ENCODE data around the gene WNT10A. TPM values are rescaled to one million over a fixed set of nuclear protein-coding genes. Genes with fewer than 3 reads are reported as not detected.

The WNT10A gene
- total and polyA plus RNA-seq, 9 of the 15 experiments (the other 6 are each of a cell fraction or from before 2014, with no cell fraction given), result not detected

DNA sequence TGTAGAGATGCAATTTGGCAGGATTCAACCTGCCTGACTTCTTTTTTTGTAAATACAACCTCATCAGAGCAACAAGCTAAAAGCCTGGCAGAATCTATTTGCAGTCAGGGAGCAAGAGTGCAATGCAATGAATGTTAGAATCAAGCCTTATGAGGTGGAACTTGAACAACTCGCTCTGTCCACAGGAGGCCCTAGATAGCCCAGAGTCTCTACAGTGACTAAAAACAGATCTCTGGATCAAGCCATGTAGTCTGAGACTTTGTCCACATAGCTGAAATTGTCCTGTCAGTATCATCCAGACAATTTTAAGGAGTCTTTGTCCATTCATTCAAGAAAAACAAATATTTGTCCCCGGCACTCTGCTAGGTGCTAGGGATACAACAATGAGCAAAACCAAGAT, 46.8 kb downstream of the WNT10A start:
- H3K9me1 ChIP-seq (ENCODE audit: control insufficient read depth, insufficient read depth, low read length), result no peaks in the 10 kb centered on the region
- no peak for FAIRE-seq
- POLR2A ChIA-PET, result no interaction called here

More for the DNA sequence above, 46.8 kb downstream of the WNT10A start:
- 8% methylated on average over 2 of the region's 2 CpGs for WGBS (ENCODE audit: insufficient coverage, low coverage, missing lambda C conversion rate)
- H3K27ac ChIP-seq (ENCODE audit: extremely low read depth, low read depth, low read length), result no peak overlapping the region
- H3K9ac ChIP-seq (ENCODE audit: insufficient read depth in 1 of 2, low read depth in 2 of 2, low read length in 2 of 2), result no peak overlapping the region
- intact Hi-C loops (cut with micrococcal nuclease) (no loop called here), in situ Hi-C loops (cut with MboI) (no loop called here)
- no peaks in the 10 kb centered on the region for H3K79me2 ChIP-seq (ENCODE audit: control insufficient read depth, insufficient read depth, low read length)
- H3K9me3 ChIP-seq (replicated peaks; ENCODE audit: control insufficient read depth, insufficient read depth, low read depth, low read length), result no peaks in the 10 kb centered on the region
- CTCF ChIA-PET (ENCODE audit: low intra/inter-chr PET ratio), result no interaction called here
- no peak overlapping the region for H2AFZ ChIP-seq (ENCODE audit: low read depth, low read length)
- H3K27me3 ChIP-seq (ENCODE audit: control insufficient read depth in 2 of 2, insufficient read depth in 2 of 2, low read length in 2 of 2), result peaks cover 0 to 3% of the 10 kb centered on the region in 2 experiments; a peak in 2 of 5 replicates
- no peak overlapping the region for H3K4me2 ChIP-seq (ENCODE audit: insufficient read depth, low read length)
- no peaks in the 10 kb centered on the region for H3K36me3 ChIP-seq (ENCODE audit: control insufficient read depth, insufficient read depth, low read length)
- H3K4me3 ChIP-seq, result no peak overlapping the region
- no peak for TF ChIP-seq ZBTB26 (CRISPR knock-in tag; IDR thresholded peaks at IDR 0.05)
- TF ChIP-seq LARP7 (IDR thresholded peaks at IDR 0.05), result no peak
- TF ChIP-seq LEF1 (IDR thresholded peaks at IDR 0.05), result no peak
- TF ChIP-seq, protein P1, sequence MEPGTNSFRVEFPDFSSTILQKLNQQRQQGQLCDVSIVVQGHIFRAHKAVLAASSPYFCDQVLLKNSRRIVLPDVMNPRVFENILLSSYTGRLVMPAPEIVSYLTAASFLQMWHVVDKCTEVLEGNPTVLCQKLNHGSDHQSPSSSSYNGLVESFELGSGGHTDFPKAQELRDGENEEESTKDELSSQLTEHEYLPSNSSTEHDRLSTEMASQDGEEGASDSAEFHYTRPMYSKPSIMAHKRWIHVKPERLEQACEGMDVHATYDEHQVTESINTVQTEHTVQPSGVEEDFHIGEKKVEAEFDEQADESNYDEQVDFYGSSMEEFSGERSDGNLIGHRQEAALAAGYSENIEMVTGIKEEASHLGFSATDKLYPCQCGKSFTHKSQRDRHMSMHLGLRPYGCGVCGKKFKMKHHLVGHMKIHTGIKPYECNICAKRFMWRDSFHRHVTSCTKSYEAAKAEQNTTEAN (CRISPR knock-in tag; IDR thresholded peaks at IDR 0.05), result no peak
- no peak for TF ChIP-seq KDM5B (IDR thresholded peaks at IDR 0.05; ENCODE audit: insufficient replicate concordance, low read depth, low read length)
- TF ChIP-seq MAFK (IDR thresholded peaks at IDR 0.05; ENCODE audit: low read length), result no peak
- no peak for TF ChIP-seq NR1H2 (CRISPR knock-in tag; IDR thresholded peaks at IDR 0.05)
- TF ChIP-seq JUND (IDR thresholded peaks at IDR 0.05; ENCODE audit: borderline replicate concordance, low read depth, low read length), result no peak
- no peak for TF ChIP-seq JUND (tag; IDR thresholded peaks at IDR 0.05; ENCODE audit: borderline replicate concordance, low read depth, low read length)
- TF ChIP-seq, protein P2, sequence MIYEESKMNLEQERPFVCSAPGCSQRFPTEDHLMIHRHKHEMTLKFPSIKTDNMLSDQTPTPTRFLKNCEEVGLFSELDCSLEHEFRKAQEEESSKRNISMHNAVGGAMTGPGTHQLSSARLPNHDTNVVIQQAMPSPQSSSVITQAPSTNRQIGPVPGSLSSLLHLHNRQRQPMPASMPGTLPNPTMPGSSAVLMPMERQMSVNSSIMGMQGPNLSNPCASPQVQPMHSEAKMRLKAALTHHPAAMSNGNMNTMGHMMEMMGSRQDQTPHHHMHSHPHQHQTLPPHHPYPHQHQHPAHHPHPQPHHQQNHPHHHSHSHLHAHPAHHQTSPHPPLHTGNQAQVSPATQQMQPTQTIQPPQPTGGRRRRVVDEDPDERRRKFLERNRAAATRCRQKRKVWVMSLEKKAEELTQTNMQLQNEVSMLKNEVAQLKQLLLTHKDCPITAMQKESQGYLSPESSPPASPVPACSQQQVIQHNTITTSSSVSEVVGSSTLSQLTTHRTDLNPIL (CRISPR knock-in tag; IDR thresholded peaks at IDR 0.05), result no peak
- TF ChIP-seq KAT7 (CRISPR knock-in tag; IDR thresholded peaks at IDR 0.05; ENCODE audit: borderline replicate concordance), result no peak
- no peak for TF ChIP-seq CBFB (CRISPR knock-in tag; IDR thresholded peaks at IDR 0.05)
- TF ChIP-seq TBP (optimal IDR thresholded peaks at IDR 0.05; ENCODE audit: low read depth, low read length), result no peak
- TF ChIP-seq KLF6 (CRISPR knock-in tag; IDR thresholded peaks at IDR 0.05; ENCODE audit: borderline replicate concordance), result no peak
- TF ChIP-seq ZNF174 (CRISPR knock-in tag; IDR thresholded peaks at IDR 0.05), result no peak
- no peak for TF ChIP-seq ARID2 (IDR thresholded peaks at IDR 0.05)
- TF ChIP-seq RFX1 (IDR thresholded peaks at IDR 0.05), result no peak
- no peak for TF ChIP-seq MAFG (tag; conservative IDR thresholded peaks at IDR 0.05)
- TF ChIP-seq, protein P3, sequence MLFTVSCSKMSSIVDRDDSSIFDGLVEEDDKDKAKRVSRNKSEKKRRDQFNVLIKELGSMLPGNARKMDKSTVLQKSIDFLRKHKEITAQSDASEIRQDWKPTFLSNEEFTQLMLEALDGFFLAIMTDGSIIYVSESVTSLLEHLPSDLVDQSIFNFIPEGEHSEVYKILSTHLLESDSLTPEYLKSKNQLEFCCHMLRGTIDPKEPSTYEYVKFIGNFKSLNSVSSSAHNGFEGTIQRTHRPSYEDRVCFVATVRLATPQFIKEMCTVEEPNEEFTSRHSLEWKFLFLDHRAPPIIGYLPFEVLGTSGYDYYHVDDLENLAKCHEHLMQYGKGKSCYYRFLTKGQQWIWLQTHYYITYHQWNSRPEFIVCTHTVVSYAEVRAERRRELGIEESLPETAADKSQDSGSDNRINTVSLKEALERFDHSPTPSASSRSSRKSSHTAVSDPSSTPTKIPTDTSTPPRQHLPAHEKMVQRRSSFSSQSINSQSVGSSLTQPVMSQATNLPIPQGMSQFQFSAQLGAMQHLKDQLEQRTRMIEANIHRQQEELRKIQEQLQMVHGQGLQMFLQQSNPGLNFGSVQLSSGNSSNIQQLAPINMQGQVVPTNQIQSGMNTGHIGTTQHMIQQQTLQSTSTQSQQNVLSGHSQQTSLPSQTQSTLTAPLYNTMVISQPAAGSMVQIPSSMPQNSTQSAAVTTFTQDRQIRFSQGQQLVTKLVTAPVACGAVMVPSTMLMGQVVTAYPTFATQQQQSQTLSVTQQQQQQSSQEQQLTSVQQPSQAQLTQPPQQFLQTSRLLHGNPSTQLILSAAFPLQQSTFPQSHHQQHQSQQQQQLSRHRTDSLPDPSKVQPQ (CRISPR knock-in tag; IDR thresholded peaks at IDR 0.05; ENCODE audit: borderline replicate concordance), result no peak
- no TSS peak for BruUV-seq (replicated peaks)
- ATAC-seq, result no peak
- DNase-seq (ENCODE audit: extremely low read depth in 1 of 4, low spot score in 3 of 4), result no peak
- H4K20me1 ChIP-seq (replicated peaks; ENCODE audit: control insufficient read depth, insufficient read depth, low read length), result no peaks in the 10 kb centered on the region
- no peaks in the 10 kb centered on the region for H3K4me1 ChIP-seq (replicated peaks in 1 of 2; ENCODE audit: control insufficient read depth in 2 of 2, insufficient read depth in 2 of 2, low read length in 2 of 2)

All from K562 (cell line).